Measurements from ENCODE around the gene RNF17.
"Not testable (repeated sequence)": the region's sequence is repeated elsewhere in the genome, so short reads cannot be mapped to it uniquely, and the experiment has no call there.

The RNF17 gene

GRCh38 chr13:24763596-24764275, at the start of gene RNF17:
RNF17 (plus strand) TSS chr13:24764169; CDS start chr13:24764204, 35 bp downstream.
- no peak for DNase-seq (ENCODE audit: low spot score)

- DNase-seq (ENCODE audit: low spot score): no peak
Measured at GRCh38 chr13:24716011-24716410, 48.0 kb upstream of the RNF17 start.

GRCh38 chr13:24716446-24716845, 47.5 kb upstream of the RNF17 start:
- DNase-seq (ENCODE audit: low spot score): no peak

- no peak for DNase-seq (ENCODE audit: low spot score)
Measured at GRCh38 chr13:24717217-24717616, 46.8 kb upstream of the RNF17 start.

- no peak for DNase-seq (ENCODE audit: low spot score)
Measured at GRCh38 chr13:24718192-24718965, 45.6 kb upstream of the RNF17 start.

- no peak for DNase-seq (ENCODE audit: low spot score)
Measured at GRCh38 chr13:24719139-24719538, 44.8 kb upstream of the RNF17 start.

- no peak for DNase-seq (ENCODE audit: low spot score)
Measured at GRCh38 chr13:24723206-24723605, 40.8 kb upstream of the RNF17 start.

- DNase-seq (ENCODE audit: low spot score): no peak
Measured at GRCh38 chr13:24724714-24725113, 39.3 kb upstream of the RNF17 start.

GRCh38 chr13:24725379-24725778, 38.6 kb upstream of the RNF17 start:
- no peak for DNase-seq (ENCODE audit: low spot score)

- DNase-seq (ENCODE audit: low spot score): peak; percentile 77
Measured at GRCh38 chr13:24727731-24728601, 36.0 kb upstream of the RNF17 start.

- DNase-seq (ENCODE audit: low spot score): not testable (repeated sequence)
Measured at GRCh38 chr13:24730873-24731567, 32.9 kb upstream of the RNF17 start.

GRCh38 chr13:24734950-24735349, 29.0 kb upstream of the RNF17 start:
- DNase-seq (ENCODE audit: low spot score): no peak

- DNase-seq (ENCODE audit: low spot score): no peak
Measured at GRCh38 chr13:24737042-24737441, 26.9 kb upstream of the RNF17 start.

GRCh38 chr13:24738366-24738847, 25.6 kb upstream of the RNF17 start:
- no peak for DNase-seq (ENCODE audit: low spot score)

GRCh38 chr13:24740014-24740890, 23.7 kb upstream of the RNF17 start:
- DNase-seq (ENCODE audit: low spot score): no peak

- no peak for DNase-seq (ENCODE audit: low spot score)
Measured at GRCh38 chr13:24741016-24741662, 22.8 kb upstream of the RNF17 start.

- no peak for DNase-seq (ENCODE audit: low spot score)
Measured at GRCh38 chr13:24741791-24742190, 22.2 kb upstream of the RNF17 start.

- DNase-seq (ENCODE audit: low spot score): no peak
Measured at GRCh38 chr13:24742294-24742693, 21.7 kb upstream of the RNF17 start.

GRCh38 chr13:24742977-24743376, 21.0 kb upstream of the RNF17 start:
- no peak for DNase-seq (ENCODE audit: low spot score)

- no peak for DNase-seq (ENCODE audit: low spot score)
Measured at GRCh38 chr13:24744247-24744646, 19.7 kb upstream of the RNF17 start.
